Thymus (tissue), 11 donors: Measurements from ENCODE around the gene EPN1. TPM values are rescaled to one million over a fixed set of nuclear protein-coding genes. Genes with fewer than 3 reads are reported as not detected.
"Not testable (repeated sequence)": the region's sequence is repeated elsewhere in the genome, so short reads cannot be mapped to it uniquely, and the experiment has no call there.

Experiments
- DNase-seq, 9 donors: peaks; one replicate each; pipeline ENCODE4 v3.0.0-alpha.2; 2013; ENCODE audit warnings: low spot score in 9 of 9, low read depth in 6 of 9, missing footprints in 1 of 9
- H3K27ac ChIP-seq, 2 donors: one replicate each; pipeline ENCODE4 v1.5.1; 2013; ENCODE audit warnings: control low read depth in 1 of 2, low read depth in 1 of 2, low read length in 1 of 2, mild to moderate bottlenecking in 1 of 2, moderate library complexity in 1 of 2
- H3K27me3 ChIP-seq, 2 donors: one replicate each; pipeline ENCODE4 v1.5.1; 2013; ENCODE audit warnings: low read length in 1 of 2; ENCODE audit not compliant: control insufficient read depth in 2 of 2, insufficient read depth in 1 of 2
- H3K36me3 ChIP-seq, 2 donors: one replicate each; pipeline ENCODE4 v1.5.1; 2013; ENCODE audit warnings: low read length in 1 of 2, mild to moderate bottlenecking in 1 of 2, moderate library complexity in 1 of 2; ENCODE audit not compliant: control insufficient read depth in 2 of 2, insufficient read depth in 2 of 2
- H3K4me1 ChIP-seq, 2 donors: one replicate each; pipeline ENCODE4 v1.5.1; 2013; ENCODE audit warnings: low read length in 2 of 2; ENCODE audit not compliant: control insufficient read depth in 2 of 2, insufficient read depth in 2 of 2
- H3K4me3 ChIP-seq, 2 donors: one replicate each; pipeline ENCODE4 v1.5.1; 2013; ENCODE audit warnings: low read length in 2 of 2, control low read depth in 1 of 2, mild to moderate bottlenecking in 1 of 2
- H3K9me3 ChIP-seq, 2 donors: one replicate each; pipeline ENCODE4 v1.5.1; 2013; ENCODE audit warnings: low read length in 1 of 2, mild to moderate bottlenecking in 1 of 2; ENCODE audit not compliant: control insufficient read depth in 2 of 2, insufficient read depth in 1 of 2
- WGBS: extraction: QIAGEN DNeasy Blood & Tissue Kit; methylation state at CpG from one replicate; pipeline ENCODE4 v1.1.7; 2013; 5-methylcytosine and 5-hydroxymethylcytosine counted together
- polyA plus RNA-seq: library from polyadenylated mRNA; stranded (reverse); fragments of 200-250 nt; gene quantifications from one replicate; pipeline ENCODE4 v1.2.3, GENCODE V29; 2013
- total RNA-seq: library from RNA; stranded (reverse); fragments of 120-200 nt; gene quantifications from one replicate; pipeline ENCODE4 v1.2.4, GENCODE V29; 2013
- donor health status: healthy.

The EPN1 gene
- total and polyA plus RNA-seq, 2 donors = 9.9 to 34.6 TPM

GRCh38 chr19:55756808-55757207 is 81.8 kb downstream of the EPN1 start:
- H3K27ac ChIP-seq, DNase-seq, H3K27me3 ChIP-seq, H3K4me3 ChIP-seq, H3K36me3 ChIP-seq, H3K4me1 ChIP-seq, H3K9me3 ChIP-seq: not testable (repeated sequence)
- 83% methylated on average over 4 of the region's 4 CpGs for WGBS

GRCh38 chr19:55758797-55759196 is 83.8 kb downstream of the EPN1 start, which contains the start of gene RFPL4A:
Gene RFPL4A, plus strand, starts transcription at chr19:55759097. Its CDS starts 2,704 bp downstream, at chr19:55761801.
- H3K9me3 ChIP-seq, H3K27me3 ChIP-seq: not testable (repeated sequence)
- WGBS = 97% methylated on average over 2 of the region's 3 CpGs

More at GRCh38 chr19:55758797-55759196, 83.8 kb downstream of the EPN1 start, which contains the start of gene RFPL4A:
- H3K27ac ChIP-seq, DNase-seq, H3K4me1 ChIP-seq, H3K36me3 ChIP-seq, H3K4me3 ChIP-seq: not testable (repeated sequence)

Other genes starting within 250 kb of the EPN1 start
- 0.05 TPM for gene SHISA7, start 231.9 kb upstream of the EPN1 start, total RNA-seq
- 0.11 TPM for gene SHISA7, start 231.9 kb upstream of the EPN1 start, polyA plus RNA-seq
- 26.4 TPM for gene ISOC2, start 213.6 kb upstream of the EPN1 start, total RNA-seq
- 24.8 TPM for gene ISOC2, start 213.6 kb upstream of the EPN1 start, polyA plus RNA-seq
- not detected for gene C19orf85, start 210.5 kb upstream of the EPN1 start, total RNA-seq
- not detected for gene C19orf85, start 210.5 kb upstream of the EPN1 start, polyA plus RNA-seq
- 1.1 TPM for gene ZNF628, start 198.6 kb upstream of the EPN1 start, total RNA-seq
- 4.8 TPM for gene ZNF628, start 198.6 kb upstream of the EPN1 start, polyA plus RNA-seq
- 116 TPM for gene NAT14, start 190.0 kb upstream of the EPN1 start, total RNA-seq
- 58.2 TPM for gene NAT14, start 190.0 kb upstream of the EPN1 start, polyA plus RNA-seq
- 0.80 TPM for gene SSC5D, start 186.8 kb upstream of the EPN1 start, total RNA-seq
- gene SSC5D, start 186.8 kb upstream of the EPN1 start, polyA plus RNA-seq = 1.8 TPM
- not detected for gene SBK2, start 138.1 kb upstream of the EPN1 start, total RNA-seq
- gene SBK2, start 138.1 kb upstream of the EPN1 start, polyA plus RNA-seq = not detected
- not detected for gene SBK3, start 129.7 kb upstream of the EPN1 start, total RNA-seq
- 0.11 TPM for gene SBK3, start 129.7 kb upstream of the EPN1 start, polyA plus RNA-seq
- gene ZNF579, start 94.4 kb upstream of the EPN1 start, total RNA-seq = 2.3 TPM
- gene ZNF579, start 94.4 kb upstream of the EPN1 start, polyA plus RNA-seq = 5.5 TPM
- gene FIZ1, start 75.7 kb upstream of the EPN1 start, total RNA-seq = 4.6 TPM
- 11.9 TPM for gene FIZ1, start 75.7 kb upstream of the EPN1 start, polyA plus RNA-seq
- gene ZNF524, start 74.9 kb upstream of the EPN1 start, total RNA-seq = 13.3 TPM
- 25.0 TPM for gene ZNF524, start 74.9 kb upstream of the EPN1 start, polyA plus RNA-seq
- gene ZNF865, start 69.6 kb upstream of the EPN1 start, total RNA-seq = 0.85 TPM
- 7.2 TPM for gene ZNF865, start 69.6 kb upstream of the EPN1 start, polyA plus RNA-seq
- 2.7 TPM for gene ZNF784, start 50.7 kb upstream of the EPN1 start, total RNA-seq
- gene ZNF784, start 50.7 kb upstream of the EPN1 start, polyA plus RNA-seq = 5.4 TPM
- gene ZNF580, start 34.2 kb upstream of the EPN1 start, total RNA-seq = 6.4 TPM
- gene ZNF580, start 34.2 kb upstream of the EPN1 start, polyA plus RNA-seq = 32.9 TPM
- 19.0 TPM for gene ZNF581, start 31.6 kb upstream of the EPN1 start, total RNA-seq
- 22.9 TPM for gene ZNF581, start 31.6 kb upstream of the EPN1 start, polyA plus RNA-seq
- 6.2 TPM for gene CCDC106, start 27.0 kb upstream of the EPN1 start, total RNA-seq
- 17.2 TPM for gene CCDC106, start 27.0 kb upstream of the EPN1 start, polyA plus RNA-seq
- 137 TPM for gene U2AF2, start 20.2 kb upstream of the EPN1 start, total RNA-seq
- 123 TPM for gene U2AF2, start 20.2 kb upstream of the EPN1 start, polyA plus RNA-seq
- gene NLRP9, start 63.2 kb downstream of the EPN1 start, total RNA-seq = not detected
- gene NLRP9, start 63.2 kb downstream of the EPN1 start, polyA plus RNA-seq = 0.02 TPM
- gene RFPL4A, start 83.9 kb downstream of the EPN1 start, total RNA-seq = 0.33 TPM
- gene RFPL4A, start 83.9 kb downstream of the EPN1 start, polyA plus RNA-seq = 0.23 TPM
- 0.28 TPM for gene RFPL4AL1, start 93.9 kb downstream of the EPN1 start, total RNA-seq
- gene RFPL4AL1, start 93.9 kb downstream of the EPN1 start, polyA plus RNA-seq = 0.05 TPM
- gene NLRP11, start 156.8 kb downstream of the EPN1 start, total RNA-seq = under 0.01 TPM
- 0.02 TPM for gene NLRP11, start 156.8 kb downstream of the EPN1 start, polyA plus RNA-seq
- under 0.01 TPM for gene NLRP4, start 161.3 kb downstream of the EPN1 start, total RNA-seq
- gene NLRP4, start 161.3 kb downstream of the EPN1 start, polyA plus RNA-seq = 0.09 TPM